ENCODE data around the gene USO1. TPM values are rescaled to one million over a fixed set of nuclear protein-coding genes. Genes with fewer than 3 reads are reported as not detected.
A peak's percentile ranks its signal among the peaks of the same experiment; 100 is the strongest.

USO1 gene
- total and polyA plus RNA-seq, 10 donors = 16.4 to 64.8 (median 45.1) TPM

GRCh38 chr4:75705198-75705977 is 19.0 kb upstream of the USO1 start:
- no peak overlapping the region for H3K4me3 ChIP-seq
- H3K36me3 ChIP-seq = peaks cover 0 to 5% (median 0%) of the 10 kb centered on the region in 6 donors
- no peaks in the 10 kb centered on the region for H3K9me3 ChIP-seq
- H3K27ac ChIP-seq = no peak overlapping the region
- H3K27me3 ChIP-seq (replicated peaks in 1 of 7) = no peaks in the 10 kb centered on the region
- no peak for TF ChIP-seq POLR2A (IDR thresholded peaks at IDR 0.05)
- TF ChIP-seq CTCF (IDR thresholded peaks at IDR 0.05 in 8 of 11, conservative IDR thresholded peaks at IDR 0.05 in 3 of 11) = no peak
- TF ChIP-seq POLR2AphosphoS5 (IDR thresholded peaks at IDR 0.05) = no peak
- no peak for DNase-seq
- 93 to 98% (median 96%) methylated on average over 6 of the region's 6 CpGs for WGBS, 5 donors
- H3K4me1 ChIP-seq = peaks cover 0 to 8% (median 0%) of the 10 kb centered on the region in 6 donors
- intact Hi-C loops (cut with DNase I; ENCODE audit: low total_unique reads) = no loop called here

- intact Hi-C loops (cut with DNase I; ENCODE audit: low total_unique reads) = no loop called here
- Histone ChIP-seq H3K27ac (no peak overlapping the region), H3K4me1 (peaks cover 0 to 8% (median 0%) of the 10 kb centered on the region in 6 donors), H3K36me3 (peaks cover 0 to 5% (median 0%) of the 10 kb centered on the region in 6 donors), H3K27me3 (replicated peaks in 1 of 7) (no peaks in the 10 kb centered on the region), H3K4me3 (no peak overlapping the region), H3K9me3 (no peaks in the 10 kb centered on the region)
- no peak for TF ChIP-seq POLR2A (IDR thresholded peaks at IDR 0.05)
- peak in 7 of 11 experiments; percentile 19 to 50 (median 27) for TF ChIP-seq CTCF (IDR thresholded peaks at IDR 0.05 in 8 of 11, conservative IDR thresholded peaks at IDR 0.05 in 3 of 11)
- no peak for DNase-seq
- WGBS, 5 donors = 78 to 87% (median 81%) methylated on average over 3 of the region's 3 CpGs
Measured at GRCh38 chr4:75708218-75708691, 16.1 kb upstream of the USO1 start.

- Histone ChIP-seq H3K4me1 (peaks cover 0 to 15% (median 3%) of the 10 kb centered on the region in 6 donors), H3K4me3 (no peak overlapping the region), H3K9me3 (no peaks in the 10 kb centered on the region), H3K27ac (peak overlapping the region in 1 of 8 donors; percentile 16), H3K27me3 (replicated peaks in 1 of 7) (no peaks in the 10 kb centered on the region), H3K36me3 (peaks cover 0 to 3% (median 0%) of the 10 kb centered on the region in 6 donors)
- TF ChIP-seq POLR2AphosphoS5 (IDR thresholded peaks at IDR 0.05) (no peak), POLR2A (IDR thresholded peaks at IDR 0.05) (no peak), CTCF (IDR thresholded peaks at IDR 0.05 in 8 of 11, conservative IDR thresholded peaks at IDR 0.05 in 3 of 11) (no peak)
- WGBS, 5 donors = 61 to 76% (median 69%) methylated on average over 4 of the region's 4 CpGs
- no peak for DNase-seq
- intact Hi-C loops (cut with DNase I; ENCODE audit: low total_unique reads) = no loop called here
Measured at GRCh38 chr4:75710246-75710645, 14.1 kb upstream of the USO1 start.

GRCh38 chr4:75714011-75714410 is 10.4 kb upstream of the USO1 start:
- 92 to 97% (median 93%) methylated on average over 4 of the region's 4 CpGs for WGBS, 5 donors
- intact Hi-C loops (cut with DNase I; ENCODE audit: low total_unique reads) = no loop called here
- H3K4me1 ChIP-seq = peaks cover 0 to 15% (median 6%) of the 10 kb centered on the region in 6 donors
- TF ChIP-seq POLR2A (IDR thresholded peaks at IDR 0.05) (no peak), CTCF (IDR thresholded peaks at IDR 0.05 in 8 of 11, conservative IDR thresholded peaks at IDR 0.05 in 3 of 11) (no peak), POLR2AphosphoS5 (IDR thresholded peaks at IDR 0.05) (no peak)
- no peak for DNase-seq
- no peak overlapping the region for H3K27ac ChIP-seq
- no peaks in the 10 kb centered on the region for H3K9me3 ChIP-seq
- no peaks in the 10 kb centered on the region for H3K36me3 ChIP-seq
- no peak overlapping the region for H3K4me3 ChIP-seq
- H3K27me3 ChIP-seq (replicated peaks in 1 of 7) = no peaks in the 10 kb centered on the region
